ENCODE data around the gene ITCH.
"Not testable (repeated sequence)": the region's sequence is repeated elsewhere in the genome, so short reads cannot be mapped to it uniquely, and the experiment has no call there.

The ITCH gene

GRCh38 chr20:34382877-34383455, 19.9 kb downstream of the ITCH start:
- not testable (repeated sequence) for DNase-seq

- DNase-seq = no peak
Observed at GRCh38 chr20:34385464-34385863, 22.4 kb downstream of the ITCH start.

GRCh38 chr20:34388000-34388399, 24.9 kb downstream of the ITCH start:
- DNase-seq = no peak

- no peak for DNase-seq
Observed at GRCh38 chr20:34388678-34389077, 25.6 kb downstream of the ITCH start.

- no peak for DNase-seq
Observed at GRCh38 chr20:34389206-34389953, 26.3 kb downstream of the ITCH start.

- DNase-seq = no peak
Observed at GRCh38 chr20:34389954-34390555, 27.0 kb downstream of the ITCH start.

- no peak for DNase-seq
Observed at GRCh38 chr20:34396408-34396807, 33.3 kb downstream of the ITCH start.

- DNase-seq = no peak
Observed at GRCh38 chr20:34397096-34397495, 34.0 kb downstream of the ITCH start.

- not testable (repeated sequence) for DNase-seq
Observed at GRCh38 chr20:34400776-34401175, 37.7 kb downstream of the ITCH start.

- DNase-seq = no peak
Observed at GRCh38 chr20:34401741-34402455, 38.8 kb downstream of the ITCH start.

- DNase-seq = no peak
Observed at GRCh38 chr20:34402461-34402860, 39.4 kb downstream of the ITCH start.

GRCh38 chr20:34403063-34403827, 40.2 kb downstream of the ITCH start:
- DNase-seq = no peak

GRCh38 chr20:34403908-34404307, 40.8 kb downstream of the ITCH start:
- DNase-seq = no peak

GRCh38 chr20:34404803-34405202, 41.7 kb downstream of the ITCH start:
- no peak for DNase-seq

GRCh38 chr20:34405247-34405651, 42.2 kb downstream of the ITCH start:
- not testable (repeated sequence) for DNase-seq

- DNase-seq = not testable (repeated sequence)
Observed at GRCh38 chr20:34405942-34406341, 42.9 kb downstream of the ITCH start.

- DNase-seq = no peak
Observed at GRCh38 chr20:34407962-34408474, 44.9 kb downstream of the ITCH start.

- no peak for DNase-seq
Observed at GRCh38 chr20:34410336-34410735, 47.3 kb downstream of the ITCH start.

GRCh38 chr20:34412453-34412852, 49.4 kb downstream of the ITCH start:
- no peak for DNase-seq

- DNase-seq = not testable (repeated sequence)
Observed at GRCh38 chr20:34414525-34414924, 51.5 kb downstream of the ITCH start.

- no peak for DNase-seq
Observed at GRCh38 chr20:34415079-34415478, 52.0 kb downstream of the ITCH start.

GRCh38 chr20:34420146-34420545, 57.1 kb downstream of the ITCH start:
- DNase-seq = no peak

GRCh38 chr20:34420975-34421374, 57.9 kb downstream of the ITCH start:
- DNase-seq = no peak

Measured in activated effector memory CD4-positive, alpha-beta T cell treated with Interleukin-2 at 50 U/mL for 16 hours (primary cell).